Stimulated activated CD4-positive, alpha-beta T cell treated with anti-CD3 and anti-CD28 coated beads, Interleukin-15, amount 100 ng/mL, for 24 hours (primary cell): ENCODE data around the gene TDRD12.
"Not testable (repeated sequence)": the region's sequence is repeated elsewhere in the genome, so short reads cannot be mapped to it uniquely, and the experiment has no call there.

ENCODE experiments used
- DNase-seq: peaks from one replicate; pipeline ENCODE4 v3.0.0-alpha.2; 2020

Gene TDRD12

GRCh38 chr19:32748948-32749347 is 29.4 kb downstream of the TDRD12 start:
- no peak for DNase-seq

GRCh38 chr19:32749361-32749760 is 29.8 kb downstream of the TDRD12 start:
- no peak for DNase-seq

- no peak for DNase-seq
These were observed 31.0 kb downstream of the TDRD12 start for GRCh38 chr19:32750441-32751055.

GRCh38 chr19:32751066-32751465 is 31.5 kb downstream of the TDRD12 start:
- DNase-seq: no peak

- no peak for DNase-seq
These were observed 37.6 kb downstream of the TDRD12 start for GRCh38 chr19:32757189-32757588.

- DNase-seq: not testable (repeated sequence)
These were observed 45.8 kb downstream of the TDRD12 start for GRCh38 chr19:32765365-32765764.

- no peak for DNase-seq
These were observed 48.5 kb downstream of the TDRD12 start for GRCh38 chr19:32767951-32768679.

GRCh38 chr19:32771596-32771995 is 52.0 kb downstream of the TDRD12 start:
- no peak for DNase-seq

- no peak for DNase-seq
These were observed 53.6 kb downstream of the TDRD12 start for GRCh38 chr19:32773126-32773525.

- no peak for DNase-seq
These were observed 59.5 kb downstream of the TDRD12 start for GRCh38 chr19:32779082-32779481.

GRCh38 chr19:32781280-32781679 is 61.7 kb downstream of the TDRD12 start:
- DNase-seq: no peak

- DNase-seq: not testable (repeated sequence)
These were observed 62.5 kb downstream of the TDRD12 start for GRCh38 chr19:32782089-32782488.

- not testable (repeated sequence) for DNase-seq
These were observed 67.7 kb downstream of the TDRD12 start for GRCh38 chr19:32787161-32787813.

- not testable (repeated sequence) for DNase-seq
These were observed 68.3 kb downstream of the TDRD12 start for GRCh38 chr19:32787895-32788294.

- DNase-seq: no peak
These were observed 69.9 kb downstream of the TDRD12 start for GRCh38 chr19:32789429-32789828.

GRCh38 chr19:32798201-32798600 is 78.6 kb downstream of the TDRD12 start:
- DNase-seq: no peak

- no peak for DNase-seq
These were observed 80.6 kb downstream of the TDRD12 start for GRCh38 chr19:32800191-32800590.

GRCh38 chr19:32800754-32801153 is 81.2 kb downstream of the TDRD12 start:
- DNase-seq: no peak

- DNase-seq: no peak
These were observed 83.3 kb downstream of the TDRD12 start for GRCh38 chr19:32802840-32803239.

- no peak for DNase-seq
These were observed 88.7 kb downstream of the TDRD12 start for GRCh38 chr19:32808236-32808635.

GRCh38 chr19:32809254-32809653 is 89.7 kb downstream of the TDRD12 start:
- DNase-seq: no peak

GRCh38 chr19:32809754-32810153 is 90.2 kb downstream of the TDRD12 start:
- no peak for DNase-seq

- no peak for DNase-seq
These were observed 90.9 kb downstream of the TDRD12 start for GRCh38 chr19:32810452-32810851.

- no peak for DNase-seq
These were observed 91.6 kb downstream of the TDRD12 start for GRCh38 chr19:32811151-32811550.
